GM21360 (cell line): ENCODE measurements around the gene DEGS2.
"Not testable (repeated sequence)": the region's sequence is repeated elsewhere in the genome, so short reads cannot be mapped to it uniquely, and the experiment has no call there.

ENCODE experiments used
- ATAC-seq: cut with Tn5 transposase; IDR thresholded peaks from one replicate; pipeline ENCODE4 v1.9.1; 2021; ENCODE audit warnings: mild to moderate bottlenecking, moderate library complexity; ENCODE audit not compliant: unreplicated experiment

DEGS2 gene

GRCh38 chr14:100180671-100181070 lies 21.2 kb upstream of the DEGS2 start:
- ATAC-seq: not testable (repeated sequence)

GRCh38 chr14:100178691-100179090 lies 19.2 kb upstream of the DEGS2 start:
- ATAC-seq: no peak

- ATAC-seq: no peak
Observed at GRCh38 chr14:100176811-100177327, 17.4 kb upstream of the DEGS2 start.

DNA sequence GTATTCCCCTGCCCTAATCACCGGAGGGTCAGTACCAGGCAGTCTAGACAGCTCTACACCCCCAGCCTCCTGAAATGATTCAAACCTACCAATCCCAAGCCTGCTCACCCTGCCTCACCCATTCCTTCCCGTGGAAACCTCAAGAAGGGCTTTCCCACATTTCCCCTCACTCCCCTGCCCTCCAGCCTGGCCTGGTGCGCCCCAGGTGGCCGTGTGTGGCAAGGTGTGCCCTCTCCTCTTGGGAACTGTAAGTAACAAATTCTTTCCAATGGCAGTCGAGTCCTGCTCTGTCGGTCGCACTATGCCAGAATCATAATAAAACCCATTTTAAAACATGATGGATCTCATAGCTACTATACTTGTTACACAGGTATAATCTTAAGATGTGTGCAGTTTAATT lies 13.9 kb upstream of the DEGS2 start:
- ATAC-seq: no peak

GRCh38 chr14:100172811-100173210 lies 13.4 kb upstream of the DEGS2 start:
- no peak for ATAC-seq

GRCh38 chr14:100170880-100171279 lies 11.4 kb upstream of the DEGS2 start:
- ATAC-seq: no peak

DNA sequence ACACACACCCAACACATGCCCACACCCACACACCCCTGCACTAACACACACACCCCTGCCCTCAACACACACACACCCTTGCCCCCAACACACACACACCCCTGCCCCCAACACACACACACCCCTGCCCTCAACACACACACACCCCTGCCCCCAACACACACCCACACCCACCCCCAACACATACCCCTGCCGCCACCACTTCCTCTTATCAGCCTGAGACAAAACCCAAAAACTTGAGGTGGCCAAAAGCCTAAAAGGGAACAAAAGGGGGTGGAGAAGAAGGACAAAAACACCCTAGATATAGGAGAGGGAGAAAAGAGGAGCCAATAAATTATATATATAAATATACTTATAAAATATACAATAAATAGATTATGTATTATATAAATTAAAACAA lies 9.1 kb upstream of the DEGS2 start:
- ATAC-seq: no peak

DNA sequence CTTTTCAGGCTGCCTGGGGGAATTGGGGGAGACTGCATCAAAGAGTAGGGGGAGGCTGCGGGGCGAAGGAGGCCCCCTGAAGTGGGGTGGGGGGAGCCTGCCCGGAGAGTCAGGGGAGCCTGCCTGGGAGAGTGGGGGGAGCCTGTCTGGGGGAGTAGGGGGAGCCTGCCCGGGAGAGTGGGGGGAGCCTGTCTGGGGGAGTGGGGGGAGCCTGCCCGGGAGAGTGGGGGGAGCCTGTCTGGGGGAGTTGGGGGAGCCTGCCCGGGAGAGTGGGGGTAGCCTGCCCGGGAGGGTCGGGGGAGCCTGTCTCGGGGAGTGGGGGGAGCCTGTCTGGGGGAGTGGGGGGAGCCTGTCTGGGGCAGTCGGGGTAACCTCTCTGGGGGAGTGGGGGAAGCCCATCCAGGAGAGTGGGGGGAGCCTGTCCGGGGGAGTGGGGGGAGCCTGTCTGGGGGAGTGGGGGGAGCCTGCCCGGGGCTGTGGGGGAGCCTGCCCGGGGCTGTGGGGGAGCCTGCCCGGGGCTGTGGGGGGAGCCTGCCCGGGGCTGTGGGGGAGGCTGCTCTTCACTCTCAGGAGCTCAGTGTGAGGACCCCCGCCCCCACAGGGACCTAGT lies 6.5 kb upstream of the DEGS2 start:
- ATAC-seq: no peak

DNA sequence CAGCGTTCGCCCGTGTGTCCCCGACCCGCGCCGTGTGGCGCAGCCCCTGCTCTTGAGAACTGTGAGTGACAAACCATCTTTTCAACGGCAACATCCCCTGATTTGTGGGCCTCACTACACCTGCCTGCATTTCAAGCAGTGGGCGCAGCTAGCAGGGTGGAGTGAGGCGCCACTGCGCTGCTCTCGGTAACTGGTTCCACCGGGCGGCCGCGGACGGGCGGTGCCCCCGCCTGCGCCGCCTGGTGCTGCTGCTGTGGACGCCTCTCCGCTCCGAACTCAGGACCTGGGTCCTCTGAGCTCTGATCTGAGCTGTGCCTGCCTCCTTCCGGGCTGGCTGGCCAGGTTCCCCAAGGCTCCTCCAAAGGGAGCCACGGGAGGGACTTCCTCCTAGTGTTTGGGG lies 5.9 kb upstream of the DEGS2 start:
- no peak for ATAC-seq

DNA sequence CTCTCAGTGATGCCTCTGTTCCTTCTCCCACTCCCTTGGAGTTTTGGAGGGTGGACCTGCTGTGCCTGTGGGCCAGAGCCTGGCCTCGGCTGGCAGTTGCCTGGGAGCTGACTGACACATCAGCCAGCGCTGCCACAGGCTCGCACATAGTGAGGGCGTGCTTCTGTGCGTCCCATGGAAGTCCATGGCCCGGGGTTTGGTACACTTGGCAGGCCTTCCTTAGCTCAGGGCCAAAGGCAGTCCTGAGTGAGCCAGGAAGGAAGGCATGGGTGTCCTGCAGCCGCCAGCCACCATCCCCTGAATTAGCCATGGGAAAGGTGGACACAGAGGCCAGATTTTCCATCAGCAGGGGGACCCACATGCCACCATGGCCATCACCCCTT lies 1.1 kb upstream of the DEGS2 start:
- ATAC-seq: no peak

DNA sequence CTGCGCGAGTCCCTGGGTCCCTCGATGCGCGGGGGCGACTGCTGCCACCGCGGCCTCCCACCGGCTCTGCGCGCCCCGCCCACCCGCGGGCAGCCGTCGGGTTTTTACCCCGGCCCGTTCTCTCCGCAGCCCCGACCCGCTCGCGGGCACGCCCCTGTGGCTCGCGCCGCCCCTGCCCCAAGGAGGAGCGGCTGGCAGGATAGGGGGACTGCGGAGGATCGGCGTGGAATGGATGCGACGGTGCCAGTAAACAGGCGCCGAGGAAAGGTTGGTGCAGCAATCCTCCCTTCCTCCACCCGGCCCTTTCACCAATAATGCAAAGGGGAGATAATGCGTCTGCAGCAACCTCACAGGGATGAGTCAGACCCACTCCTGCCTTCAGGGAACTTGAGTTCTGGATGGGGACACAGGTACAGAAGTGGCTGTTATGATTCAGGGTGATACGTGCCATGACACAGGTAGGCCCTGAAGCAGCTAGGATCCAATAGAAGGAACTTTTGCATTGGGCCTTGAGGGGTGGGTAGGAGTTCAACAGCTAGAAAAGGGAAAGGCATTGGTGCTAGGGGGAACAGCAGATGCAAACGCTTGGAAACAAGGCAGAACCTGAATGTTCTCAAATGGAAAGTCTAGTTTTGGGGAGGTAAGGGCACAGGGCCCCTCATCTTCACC lies 554 bp upstream of the DEGS2 start:
- ATAC-seq: peak; percentile 19

GRCh38 chr14:100158566-100159093 lies 815 bp downstream of the DEGS2 start:
- no peak for ATAC-seq

GRCh38 chr14:100157548-100158232 lies 1.8 kb downstream of the DEGS2 start:
- not testable (repeated sequence) for ATAC-seq

- ATAC-seq: no peak
Observed at GRCh38 chr14:100156776-100157175, 2.7 kb downstream of the DEGS2 start.

GRCh38 chr14:100155756-100156616 lies 3.5 kb downstream of the DEGS2 start:
- ATAC-seq: no peak

DNA sequence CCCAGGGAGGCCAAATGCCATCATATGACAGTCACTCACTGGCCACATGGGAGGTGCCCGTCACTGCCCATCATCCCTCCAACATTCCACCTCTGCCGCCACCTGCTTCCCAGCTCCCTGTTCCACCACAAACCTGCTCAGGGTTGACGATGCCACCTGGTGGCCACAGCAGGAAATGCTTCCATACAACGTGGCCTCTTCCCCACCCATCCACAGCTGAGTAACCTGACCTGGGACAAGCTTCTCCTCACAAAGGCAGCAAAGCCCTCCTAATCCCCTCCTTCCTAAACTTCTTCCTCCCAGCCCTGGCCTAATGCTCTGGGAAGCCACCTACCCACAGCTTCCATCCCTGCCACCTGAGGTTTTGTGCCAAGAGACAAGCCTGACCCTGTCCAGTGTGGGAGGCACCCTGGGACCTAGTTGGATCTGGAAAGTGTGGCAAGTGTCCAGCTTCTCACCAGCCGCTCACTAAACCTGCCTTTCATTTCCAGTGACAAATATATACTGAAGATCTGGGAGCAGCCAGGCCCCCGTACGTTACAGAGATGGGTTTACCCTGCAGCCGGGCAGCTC lies 4.3 kb downstream of the DEGS2 start:
- ATAC-seq: no peak

DNA sequence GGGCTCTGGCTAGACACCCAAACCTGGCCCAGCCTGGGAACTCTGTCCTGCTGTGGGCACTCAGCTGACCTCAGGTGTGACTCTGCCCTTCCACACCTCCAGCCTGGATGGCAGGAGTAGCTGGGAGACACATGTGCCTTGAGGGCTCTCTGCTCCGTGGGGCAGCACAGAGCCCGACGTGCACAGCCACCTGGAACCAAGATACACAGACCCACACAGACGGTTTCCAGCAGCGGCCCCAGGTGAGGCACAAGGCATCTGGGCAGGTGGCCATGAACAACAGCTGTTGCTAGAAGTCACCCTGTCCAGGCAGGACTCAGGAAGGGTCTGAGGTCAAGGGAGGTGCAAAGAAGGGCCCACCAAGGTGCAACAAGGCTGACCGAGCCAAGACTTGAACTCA lies 5.9 kb downstream of the DEGS2 start:
- ATAC-seq: no peak

- no peak for ATAC-seq
Observed at GRCh38 chr14:100152091-100152490, 7.4 kb downstream of the DEGS2 start.

- ATAC-seq: no peak
Observed at GRCh38 chr14:100150932-100151587, 8.4 kb downstream of the DEGS2 start.
